ENCODE data around the gene MYBPC1. TPM values are rescaled to one million over a fixed set of nuclear protein-coding genes. Genes with fewer than 3 reads are reported as not detected.
A peak's percentile ranks its signal among the peaks of the same experiment; 100 is the strongest.

MYBPC1 gene
- total RNA-seq, 1 experiment from 2014 or later = not detected

GRCh38 chr12:101700299-101700820 lies 105.6 kb downstream of the MYBPC1 start:
- POLR2A ChIA-PET = no interaction called here
- Histone ChIP-seq H3K27me3 (ENCODE audit: control insufficient read depth, insufficient read depth, low read length) (no peaks in the 10 kb centered on the region), H3K9me3 (ENCODE audit: control insufficient read depth, insufficient read depth, low read depth, low read length) (no peaks in the 10 kb centered on the region), H3K36me3 (ENCODE audit: control insufficient read depth, insufficient read depth, low read length) (peaks cover 3% of the 10 kb centered on the region), H3K27ac (ENCODE audit: low read length) (peak overlapping the region; percentile 42; the same call in 1 of the 2 replicates), H3K4me1 (ENCODE audit: control insufficient read depth, insufficient read depth, low read length) (peaks cover 41% of the 10 kb centered on the region), H3K4me3 (ENCODE audit: low read depth in 2 of 2, low read length in 2 of 2) (no peak overlapping the region)
- no peak for ATAC-seq
- TSS peak; percentile 38 for BruUV-seq (replicated peaks)
- DNase-seq (ENCODE audit: low read depth, low spot score) = no peak
- TF ChIP-seq POLR2AphosphoS5 (IDR thresholded peaks at IDR 0.05; ENCODE audit: low read depth, low read length) (no peak), CTCF (IDR thresholded peaks at IDR 0.05) (no peak), TCF7L2 (IDR thresholded peaks at IDR 0.05; ENCODE audit: low read depth, low read length) (no peak)
- in situ Hi-C loops (cut with HindIII; ENCODE audit: low pct_unique_long_range_greater_than_20kb, low sequenced_read_pairs) = no loop called here
- CTCF ChIA-PET = no interaction called here
- intact Hi-C loops (cut with micrococcal nuclease; ENCODE audit: unreplicated experiment) = no loop called here

DNA sequence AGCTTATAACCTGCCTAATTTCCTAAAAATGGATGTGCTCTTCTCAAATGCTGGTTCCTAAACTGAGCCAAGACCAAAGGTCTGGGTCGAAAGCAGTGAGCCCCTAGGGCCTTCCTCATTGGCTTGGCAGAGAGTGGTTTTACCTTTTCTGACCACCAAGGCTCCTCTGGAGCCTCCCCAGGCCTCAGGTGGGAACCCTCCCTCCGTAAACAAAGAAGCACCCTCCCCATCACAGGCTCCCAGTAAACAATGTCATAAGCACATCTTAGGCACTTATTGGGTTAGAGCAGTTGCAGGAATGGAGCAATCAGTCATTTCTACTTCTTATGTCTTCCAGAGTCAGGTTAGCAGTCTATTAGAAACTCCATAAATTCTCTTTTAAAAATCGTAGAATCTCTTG lies 108.7 kb downstream of the MYBPC1 start:
- TF ChIP-seq TCF7L2 (IDR thresholded peaks at IDR 0.05; ENCODE audit: low read depth, low read length) (no peak), SIN3A (IDR thresholded peaks at IDR 0.05; ENCODE audit: borderline replicate concordance, insufficient read depth, low read depth, low read length) (no peak), CTCF (IDR thresholded peaks at IDR 0.05) (no peak), POLR2AphosphoS5 (IDR thresholded peaks at IDR 0.05; ENCODE audit: low read depth, low read length) (no peak), REST (IDR thresholded peaks at IDR 0.05; ENCODE audit: insufficient read depth in 1 of 2, low read depth in 2 of 2, low read length in 1 of 2) (no peak)
- Histone ChIP-seq H3K4me3 (ENCODE audit: low read depth in 2 of 2, low read length in 2 of 2) (no peak overlapping the region), H3K9me3 (ENCODE audit: control insufficient read depth, insufficient read depth, low read depth, low read length) (no peaks in the 10 kb centered on the region), H3K36me3 (ENCODE audit: control insufficient read depth, insufficient read depth, low read length) (peaks cover 2% of the 10 kb centered on the region), H3K27ac (ENCODE audit: low read length) (peak overlapping the region; percentile 49), H3K27me3 (ENCODE audit: control insufficient read depth, insufficient read depth, low read length) (no peaks in the 10 kb centered on the region), H3K4me1 (ENCODE audit: control insufficient read depth, insufficient read depth, low read length) (peaks cover 56% of the 10 kb centered on the region)
- ChIA-PET POLR2A (no interaction called here), CTCF (no interaction called here)
- ATAC-seq (no peak), DNase-seq (ENCODE audit: low read depth, low spot score) (no peak)
- intact Hi-C loops (cut with micrococcal nuclease; ENCODE audit: unreplicated experiment) = no loop called here
- in situ Hi-C loops (cut with HindIII; ENCODE audit: low pct_unique_long_range_greater_than_20kb, low sequenced_read_pairs) = no loop called here
- BruUV-seq (replicated peaks) = no TSS peak

All from Panc1 (cell line).